HepG2 (cell line): Measurements from ENCODE around the gene IGFL2. TPM values are rescaled to one million over a fixed set of nuclear protein-coding genes. Genes with fewer than 3 reads are reported as not detected.
"Not testable (repeated sequence)": the region's sequence is repeated elsewhere in the genome, so short reads cannot be mapped to it uniquely, and the experiment has no call there.

ENCODE experiments used
- ATAC-seq: fragments of 200-7000 bp; cut with Tn5 transposase; 3 replicates; pipeline ENCODE4 v1.9.1; 2020; ENCODE audit warnings: mild to moderate bottlenecking, moderate library complexity
- BruUV-seq: library from RNA; stranded (reverse); fragments of 400-500 nt; replicated peaks from 2 replicates; lab custom pipeline; 2021; lab: Mats Ljungman, UMichigan
- CTCF ChIA-PET: fragments of 300-600 bp; formaldehyde crosslinking; extraction: SDS; loops from one replicate; lab custom pipeline; 2021; ENCODE audit warnings: low total read pairs, inconsistent platforms, low intra/inter-chr PET ratio; lab: Yijun Ruan, JAX
- POLR2A ChIA-PET: fragments of 350-600 bp; sonication (Branson Sonifier 250); formaldehyde crosslinking; loops from one replicate; lab custom pipeline; 2020; ENCODE audit warnings: antibody characterized with exemption, inconsistent platforms; lab: Yijun Ruan, JAX
- DNase-seq: peaks from one replicate; pipeline ENCODE4 v3.0.0-alpha.2; 2015; ENCODE audit warnings: low spot score
- FAIRE-seq: peaks from 3 replicates; lab custom pipeline; 2011; peaks lifted over from hg19 to GRCh38; lab: Jason Lieb, UNC
- H2AFZ ChIP-seq: one replicate; pipeline ENCODE4 v1.6.1; 2011; ENCODE audit warnings: low read length, inconsistent platforms
- H3K27ac ChIP-seq: fragments of 300-600 bp; 3 replicates; pipeline ENCODE4 v1.8.0; 2011; ENCODE audit warnings: mixed run types, mild to moderate bottlenecking, mixed read lengths, low read length, inconsistent platforms; ENCODE audit not compliant: insufficient read depth; ENCODE audit errors: extremely low read length
- H3K27me3 ChIP-seq, 2 experiments: fragments of 200-600 bp in 1 of 2; 2 replicates in 1 of 2; 3 replicates in 1 of 2; pipeline versions ENCODE4 v1.6.0 to v1.8.0; 2011; ENCODE audit warnings: low read length in 2 of 2, mild to moderate bottlenecking in 2 of 2, moderate library complexity in 2 of 2, inconsistent platforms in 1 of 2; ENCODE audit not compliant: insufficient read depth in 2 of 2, control insufficient read depth in 1 of 2
- H3K36me3 ChIP-seq, 2 experiments: fragments of 200-600 bp in 1 of 2; replicated peaks in 1 of 2; 2 replicates in 1 of 2; 3 replicates in 1 of 2; pipeline versions ENCODE4 v1.5.1 to v1.8.0; 2011; ENCODE audit warnings: low read length in 2 of 2, inconsistent platforms in 1 of 2; ENCODE audit not compliant: insufficient read depth in 2 of 2, control insufficient read depth in 1 of 2
- H3K4me1 ChIP-seq: 2 replicates; pipeline ENCODE4 v1.5.1; 2012; ENCODE audit warnings: low read length, inconsistent platforms; ENCODE audit not compliant: insufficient read depth
- H3K4me2 ChIP-seq: 2 replicates; pipeline ENCODE4 v1.6.0; 2011; ENCODE audit warnings: low read depth, low read length, inconsistent platforms
- H3K4me3 ChIP-seq, 3 experiments: fragments of 200-600 bp in 1 of 3; sonication (generic), shearing (Covaris generic) in 1 of 3; replicated peaks in 1 of 3; 2 replicates each; pipeline ENCODE4 v1.5.1; 2011 to 2016; ENCODE audit warnings: low read length in 3 of 3, inconsistent platforms in 2 of 3, low read depth in 2 of 3, mild to moderate bottlenecking in 2 of 3, control low read depth in 1 of 3, mixed read lengths in 1 of 3; ENCODE audit not compliant: insufficient read depth in 1 of 3
- H3K79me2 ChIP-seq: one replicate; pipeline ENCODE4 v1.6.1; 2011; ENCODE audit warnings: low read length, inconsistent platforms; ENCODE audit not compliant: insufficient read depth
- H3K9ac ChIP-seq: 2 replicates; pipeline ENCODE4 v1.6.0; 2011; ENCODE audit warnings: mild to moderate bottlenecking, low read depth, low read length, inconsistent platforms; ENCODE audit not compliant: insufficient read depth
- H3K9me3 ChIP-seq: 2 replicates; pipeline ENCODE4 v1.5.1; 2012; ENCODE audit warnings: mild to moderate bottlenecking, low read length
- H4K20me1 ChIP-seq: 2 replicates; pipeline ENCODE4 v1.6.0; 2011; ENCODE audit warnings: inconsistent platforms, mild to moderate bottlenecking, low read length, moderate library complexity; ENCODE audit not compliant: insufficient read depth
- HCFC1 ChIP-seq: fragments of 150-350 bp; IDR thresholded peaks from 2 replicates; pipeline ENCODE4 v1.6.1; 2014; ENCODE audit warnings: low read depth, low read length
- MAF1 ChIP-seq: sonication (generic); formaldehyde crosslinking; IDR thresholded peaks from 2 replicates; pipeline ENCODE4 v1.5.0; 2020; ENCODE audit warnings: missing genetic modification reagents, borderline replicate concordance
- PHF8 ChIP-seq: sonication (generic); formaldehyde crosslinking; IDR thresholded peaks from 2 replicates; pipeline ENCODE4 v1.5.0; 2020; ENCODE audit warnings: missing genetic modification reagents
- RNF2 ChIP-seq: fragments of 450-650 bp; conservative IDR thresholded peaks from 2 replicates; pipeline ENCODE4 v1.6.1; 2016; ENCODE audit warnings: low read depth
- SAP130 ChIP-seq: IDR thresholded peaks from 2 replicates; pipeline ENCODE4 v1.6.1; 2016; ENCODE audit warnings: low read depth
- SMARCC2 ChIP-seq: fragments of 450-650 bp; IDR thresholded peaks from 2 replicates; pipeline ENCODE4 v1.6.1; 2017; ENCODE audit warnings: antibody characterized with exemption, mild to moderate bottlenecking
- ZNF367 ChIP-seq: sonication (generic); formaldehyde crosslinking; IDR thresholded peaks from 2 replicates; pipeline ENCODE4 v1.4.0; 2020; ENCODE audit warnings: missing genetic modification reagents, borderline replicate concordance
- ZNF709 ChIP-seq: sonication (generic); formaldehyde crosslinking; IDR thresholded peaks from 2 replicates; pipeline ENCODE4 v1.5.0; 2020; ENCODE audit warnings: mild to moderate bottlenecking, missing genetic modification reagents
- WGBS: methylation state at CpG from one replicate; pipeline ENCODE4 v1.1.6; 2017; ENCODE audit warnings: low lambda C conversion rate; 5-methylcytosine and 5-hydroxymethylcytosine counted together
- in situ Hi-C: cut with HindIII; loops from 2 replicates; pipeline ENCODE4 v1.10.0; 2017; ENCODE audit warnings: low pct_unique_long_range_greater_than_20kb; ENCODE audit not compliant: extremely low pct_ligation_motif_present
- intact Hi-C: fragments of 100-400 bp; cut with micrococcal nuclease; formaldehyde crosslinking; loops from one replicate; pipeline ENCODE4 v1.10.0; 2022; ENCODE audit not compliant: unreplicated experiment
- polyA plus RNA-seq, 8 experiments: library from polyadenylated mRNA; depleted of rRNA in 3 of 8; stranded (reverse) in 7 of 8; unstranded in 1 of 8; fragments of >200 nt; fragmentation: Illumina TruSeq in 4 of 8; extraction: Trizol in 4 of 8; gene quantifications; 2 replicates each; pipeline versions ENCODE4 v1.2.1 to v1.2.3, GENCODE V29; 2011 to 2016; ENCODE audit warnings: low read depth in 4 of 8, missing spikeins in 1 of 8, mixed read lengths in 1 of 8; ENCODE audit not compliant: insufficient read depth in 1 of 8
- total RNA-seq, 5 experiments: library from RNA; depleted of rRNA; stranded (reverse); fragments of >200 nt; fragmentation: Illumina TruSeq; extraction: Trizol; gene quantifications; 2 replicates each; pipeline ENCODE4 v1.2.3, GENCODE V29; 2016; ENCODE audit warnings: low read depth in 1 of 5
- TF ChIP-seq, protein P1 (sequence below): fragments of 450-650 bp; IDR thresholded peaks from 2 replicates; pipeline ENCODE4 v1.6.1; 2016
- TF ChIP-seq, protein P2 (sequence below): sonication (generic); formaldehyde crosslinking; IDR thresholded peaks from 2 replicates; pipeline ENCODE4 v1.4.0; 2020; ENCODE audit warnings: mild to moderate bottlenecking, missing genetic modification reagents

The IGFL2 gene
- total and polyA plus RNA-seq, 2 of the 13 experiments (the other 11 are each of a cell fraction or from before 2014, with no cell fraction given) = not detected

DNA sequence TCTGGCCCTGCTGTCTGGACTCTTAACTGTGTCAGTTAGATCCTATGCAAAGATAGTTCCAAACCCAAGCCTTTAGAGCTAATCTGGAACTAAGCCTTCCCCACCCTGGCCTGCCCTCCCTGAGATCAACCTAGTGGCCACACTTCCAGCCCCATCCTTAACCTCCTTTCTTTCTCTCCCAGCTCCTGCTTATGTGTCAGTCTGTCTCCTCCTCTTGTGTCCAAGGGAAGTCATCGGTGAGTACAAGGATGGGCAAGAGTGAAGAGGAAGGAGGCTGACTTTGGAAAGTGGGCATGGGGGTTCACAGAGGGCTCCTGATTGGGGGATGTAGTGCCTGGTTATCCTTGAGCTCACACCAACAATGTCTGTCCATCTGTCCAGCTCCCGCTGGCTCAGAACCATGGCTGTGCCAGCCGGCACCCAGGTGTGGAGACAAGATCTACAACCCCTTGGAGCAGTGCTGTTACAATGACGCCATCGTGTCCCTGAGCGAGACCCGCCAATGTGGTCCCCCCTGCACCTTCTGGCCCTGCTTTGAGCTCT is 12.3 kb downstream of the IGFL2 start:
- Histone ChIP-seq H3K4me1 (no peaks in the 10 kb centered on the region), H2AFZ (no peak overlapping the region), H3K27me3 (no peaks in the 10 kb centered on the region; a peak in 1 of 5 replicates), H3K79me2 (no peaks in the 10 kb centered on the region), H3K27ac (no peak overlapping the region), H4K20me1 (no peaks in the 10 kb centered on the region), H3K4me3 (no peak overlapping the region), H3K9ac (no peak overlapping the region), H3K9me3 (no peaks in the 10 kb centered on the region)
- no peak for FAIRE-seq
- WGBS = 100% methylated on average over 1 of the region's 7 CpGs
- POLR2A ChIA-PET = no interaction called here
- intact Hi-C loops (no loop called here), in situ Hi-C loops (no loop called here)
- ATAC-seq = no peak
- no peak for TF ChIP-seq HCFC1
- no peak for TF ChIP-seq SAP130 (CRISPR knock-in tag)
- TF ChIP-seq PHF8 (CRISPR knock-in tag) = no peak
- TF ChIP-seq MAF1 (CRISPR knock-in tag) = no peak
- TF ChIP-seq RNF2 = no peak
- no peak for TF ChIP-seq ZNF709 (CRISPR knock-in tag)
- TF ChIP-seq, protein P1, sequence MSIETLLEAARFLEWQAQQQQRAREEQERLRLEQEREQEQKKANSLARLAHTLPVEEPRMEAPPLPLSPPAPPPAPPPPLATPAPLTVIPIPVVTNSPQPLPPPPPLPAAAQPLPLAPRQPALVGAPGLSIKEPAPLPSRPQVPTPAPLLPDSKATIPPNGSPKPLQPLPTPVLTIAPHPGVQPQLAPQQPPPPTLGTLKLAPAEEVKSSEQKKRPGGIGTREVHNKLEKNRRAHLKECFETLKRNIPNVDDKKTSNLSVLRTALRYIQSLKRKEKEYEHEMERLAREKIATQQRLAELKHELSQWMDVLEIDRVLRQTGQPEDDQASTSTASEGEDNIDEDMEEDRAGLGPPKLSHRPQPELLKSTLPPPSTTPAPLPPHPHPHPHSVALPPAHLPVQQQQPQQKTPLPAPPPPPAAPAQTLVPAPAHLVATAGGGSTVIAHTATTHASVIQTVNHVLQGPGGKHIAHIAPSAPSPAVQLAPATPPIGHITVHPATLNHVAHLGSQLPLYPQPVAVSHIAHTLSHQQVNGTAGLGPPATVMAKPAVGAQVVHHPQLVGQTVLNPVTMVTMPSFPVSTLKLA = no peak
- TF ChIP-seq ZNF367 (CRISPR knock-in tag) = no peak
- TF ChIP-seq, protein P2, sequence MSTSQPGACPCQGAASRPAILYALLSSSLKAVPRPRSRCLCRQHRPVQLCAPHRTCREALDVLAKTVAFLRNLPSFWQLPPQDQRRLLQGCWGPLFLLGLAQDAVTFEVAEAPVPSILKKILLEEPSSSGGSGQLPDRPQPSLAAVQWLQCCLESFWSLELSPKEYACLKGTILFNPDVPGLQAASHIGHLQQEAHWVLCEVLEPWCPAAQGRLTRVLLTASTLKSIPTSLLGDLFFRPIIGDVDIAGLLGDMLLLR (CRISPR knock-in tag) = no peak
- TF ChIP-seq SMARCC2 = no peak
- TF ChIP-seq, all 625 proteins: peak for 0
- Histone ChIP-seq H3K4me2 (no peak overlapping the region), H3K36me3 (no peaks in the 10 kb centered on the region)
- no peak for DNase-seq
- BruUV-seq = no TSS peak
- CTCF ChIA-PET = no interaction called here

DNA sequence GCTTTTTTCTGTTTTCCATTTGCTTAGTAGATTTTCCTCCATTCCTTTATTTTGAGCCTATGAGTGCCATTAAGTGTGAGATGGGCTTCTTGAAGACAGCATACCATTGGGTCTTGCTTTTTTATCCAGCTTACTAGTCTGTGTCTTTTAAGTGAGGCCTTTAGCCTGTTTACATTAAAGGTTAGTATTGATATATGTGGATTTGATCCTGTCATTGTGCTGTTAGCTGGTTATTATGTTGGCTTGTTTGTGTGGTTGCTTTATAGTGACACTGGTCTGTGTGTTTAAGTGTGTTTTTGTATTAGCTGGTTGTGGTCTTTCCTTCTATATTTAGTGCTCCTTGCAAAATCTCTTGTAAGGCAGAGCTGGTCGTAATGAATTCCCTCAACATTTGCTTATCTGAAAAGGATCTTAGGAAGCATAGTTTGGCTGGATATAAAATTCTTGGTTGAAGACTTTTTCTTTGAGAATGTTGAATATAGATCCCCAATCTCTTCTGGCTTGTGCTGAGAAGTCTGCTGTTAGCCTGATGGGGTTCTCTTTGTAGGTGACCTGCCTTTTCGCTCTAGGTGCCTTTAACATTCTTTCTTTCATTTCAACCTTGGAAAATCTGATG is 13.7 kb downstream of the IGFL2 start:
- DNase-seq, POLR2A ChIA-PET, H3K4me2 ChIP-seq, FAIRE-seq, H3K27ac ChIP-seq, BruUV-seq, H3K27me3 ChIP-seq, H3K4me3 ChIP-seq, H3K9ac ChIP-seq, H3K79me2 ChIP-seq, H3K36me3 ChIP-seq, H3K9me3 ChIP-seq, in situ Hi-C loops, CTCF ChIA-PET, intact Hi-C loops, H3K4me1 ChIP-seq, H2AFZ ChIP-seq, H4K20me1 ChIP-seq, ATAC-seq: not testable (repeated sequence)
- 0% methylated on average over 2 of the region's 2 CpGs for WGBS
